Liver (tissue), 9 donors: ENCODE data around the gene PTN. TPM values are rescaled to one million over a fixed set of nuclear protein-coding genes. Genes with fewer than 3 reads are reported as not detected.

ENCODE experiments used
- DNase-seq: peaks from one replicate; pipeline ENCODE4 v3.0.0-alpha.2; 2017; ENCODE audit warnings: low spot score
- H3K27ac ChIP-seq, 2 donors: one replicate each; pipeline ENCODE4 v1.7.0; 2013; ENCODE audit warnings: inconsistent platforms in 2 of 2, low read length in 2 of 2, control low read depth in 1 of 2, low read depth in 1 of 2, mild to moderate bottlenecking in 1 of 2
- H3K27me3 ChIP-seq, 4 donors: one replicate each; pipeline versions ENCODE4 v1.6.1 to v1.7.0; 2013; ENCODE audit warnings: low read length in 3 of 4, inconsistent platforms in 1 of 4, mild to moderate bottlenecking in 1 of 4, moderate library complexity in 1 of 4; ENCODE audit not compliant: control insufficient read depth in 4 of 4, insufficient read depth in 4 of 4
- H3K36me3 ChIP-seq, 4 donors: one replicate each; pipeline versions ENCODE4 v1.6.1 to v1.7.0; 2013; ENCODE audit warnings: low read length in 3 of 4, mild to moderate bottlenecking in 3 of 4, low read depth in 1 of 4, moderate library complexity in 1 of 4; ENCODE audit not compliant: control insufficient read depth in 4 of 4, insufficient read depth in 3 of 4
- H3K4me1 ChIP-seq, 4 donors: one replicate each; pipeline versions ENCODE4 v1.6.1 to v1.7.0; 2013; ENCODE audit warnings: low read length in 3 of 4, mild to moderate bottlenecking in 3 of 4, moderate library complexity in 1 of 4; ENCODE audit not compliant: control insufficient read depth in 4 of 4, insufficient read depth in 4 of 4
- H3K4me3 ChIP-seq, 3 donors: one replicate each; pipeline versions ENCODE4 v1.6.1 to v1.7.0; 2013; ENCODE audit warnings: low read length in 3 of 3, control low read depth in 1 of 3, low read depth in 1 of 3, mild to moderate bottlenecking in 1 of 3
- H3K9ac ChIP-seq, 2 donors: one replicate each; pipeline ENCODE4 v1.7.0; 2013; ENCODE audit warnings: low read length in 2 of 2, mild to moderate bottlenecking in 2 of 2, moderate library complexity in 2 of 2, control low read depth in 1 of 2, low read depth in 1 of 2
- H3K9me3 ChIP-seq, 4 donors: one replicate each; pipeline versions ENCODE4 v1.6.1 to v1.7.0; 2013; ENCODE audit warnings: low read length in 3 of 4; ENCODE audit not compliant: control insufficient read depth in 4 of 4
- EGR1 ChIP-seq, 2 donors: IDR thresholded peaks; 2 replicates each; pipeline ENCODE4 v1.6.1; 2016 to 2018; ENCODE audit warnings: antibody characterized with exemption in 2 of 2, low read depth in 2 of 2
- FOXA1 ChIP-seq: IDR thresholded peaks from 2 replicates; pipeline ENCODE4 v1.6.1; 2016; ENCODE audit warnings: antibody characterized with exemption
- FOXA2 ChIP-seq: IDR thresholded peaks from 2 replicates; pipeline ENCODE4 v1.6.1; 2016; ENCODE audit warnings: antibody characterized with exemption
- GABPA ChIP-seq, 2 donors: IDR thresholded peaks in 1 of 2; conservative IDR thresholded peaks in 1 of 2; 2 replicates each; pipeline ENCODE4 v1.6.1; 2016; ENCODE audit warnings: antibody characterized with exemption in 2 of 2, mild to moderate bottlenecking in 1 of 2, moderate library complexity in 1 of 2
- HNF4A ChIP-seq, 2 donors: conservative IDR thresholded peaks; 2 replicates each; pipeline ENCODE4 v1.6.1; 2016; ENCODE audit warnings: antibody characterized with exemption in 2 of 2, mild to moderate bottlenecking in 2 of 2
- JUND ChIP-seq, 2 donors: IDR thresholded peaks; 2 replicates each; pipeline ENCODE4 v1.6.1; 2016; ENCODE audit warnings: antibody characterized with exemption in 2 of 2
- NR2F2 ChIP-seq: IDR thresholded peaks from 2 replicates; pipeline ENCODE4 v1.6.1; 2016; ENCODE audit warnings: antibody characterized with exemption
- RAD21 ChIP-seq, 2 donors: IDR thresholded peaks; 2 replicates each; pipeline ENCODE4 v1.6.1; 2016; ENCODE audit warnings: antibody characterized with exemption in 2 of 2, mild to moderate bottlenecking in 2 of 2
- RXRA ChIP-seq, 2 donors: IDR thresholded peaks; 2 replicates each; pipeline ENCODE4 v1.6.1; 2017 to 2018; ENCODE audit warnings: antibody characterized with exemption in 2 of 2, mild to moderate bottlenecking in 1 of 2
- SP1 ChIP-seq: IDR thresholded peaks from 2 replicates; pipeline ENCODE4 v1.6.1; 2018; ENCODE audit warnings: antibody characterized with exemption, mild to moderate bottlenecking
- TAF1 ChIP-seq: conservative IDR thresholded peaks from 2 replicates; pipeline ENCODE4 v1.6.1; 2016; ENCODE audit warnings: antibody characterized with exemption, mild to moderate bottlenecking
- YY1 ChIP-seq: IDR thresholded peaks from 2 replicates; pipeline ENCODE4 v1.6.1; 2016; ENCODE audit warnings: antibody characterized with exemption, mild to moderate bottlenecking
- WGBS: extraction: QIAGEN DNeasy Blood & Tissue Kit; methylation state at CpG from one replicate; pipeline ENCODE4 v1.1.7; 2013; 5-methylcytosine and 5-hydroxymethylcytosine counted together
- polyA plus RNA-seq, 2 donors: library from polyadenylated mRNA; stranded (reverse) in 1 of 2; unstranded in 1 of 2; fragments of 200-250 nt in 1 of 2; fragments of >200 nt in 1 of 2; fragmentation: Nextera tagmentation in 1 of 2; extraction: Ambion mirVana in 1 of 2; gene quantifications; one replicate each; pipeline versions ENCODE4 v1.2.1 to v1.2.3, GENCODE V29; 2013 to 2015
- total RNA-seq, 2 donors: library from RNA; depleted of rRNA; stranded (reverse); fragments of >200 nt; gene quantifications; one replicate each; pipeline ENCODE4 v1.2.3, GENCODE V29; 2014
- TF ChIP-seq, protein P1 (sequence below): IDR thresholded peaks from 2 replicates; pipeline ENCODE4 v1.6.1; 2016; ENCODE audit warnings: antibody characterized with exemption
- TF ChIP-seq, protein P2 (sequence below): fragments of 150-350 bp; IDR thresholded peaks from 2 replicates; pipeline ENCODE4 v1.5.1; 2017; ENCODE audit warnings: improper control_type of control experiment, low read depth, low read length; ENCODE audit not compliant: missing input control
- TF ChIP-seq, protein P3 (sequence below): IDR thresholded peaks from 2 replicates; pipeline ENCODE4 v1.6.1; 2016; ENCODE audit warnings: antibody characterized with exemption, mild to moderate bottlenecking
- TF ChIP-seq, protein P4 (sequence below): IDR thresholded peaks from 2 replicates; pipeline ENCODE4 v1.6.1; 2016; ENCODE audit warnings: antibody characterized with exemption
- donor health status: healthy.
- donor health status: healthy.
- donor health status: healthy.
- donor health status: healthy.
- donor health status: healthy.

The PTN gene
- total and polyA plus RNA-seq, 4 donors: 0.50 to 4.8 (median 1.6) TPM

DNA sequence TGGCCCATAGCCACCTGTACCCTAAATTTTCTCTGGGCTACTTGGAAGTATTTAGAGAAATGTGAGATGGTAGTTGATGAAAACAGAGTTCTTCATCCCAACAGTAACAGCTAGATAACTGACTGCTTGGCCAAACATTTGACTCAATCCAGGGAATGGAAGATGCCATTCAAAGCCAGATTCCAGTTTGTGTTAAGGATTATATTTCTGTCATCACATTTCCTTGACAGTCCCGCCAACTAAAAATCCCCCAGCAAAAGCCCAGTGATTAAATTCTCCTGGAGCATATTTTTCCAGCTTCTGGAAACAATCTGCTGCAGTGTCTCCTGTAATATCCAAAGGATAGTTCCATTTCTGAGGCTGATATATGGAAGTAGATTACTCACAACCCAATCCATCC, 45.4 kb upstream of the PTN start:
- TF ChIP-seq, protein P1, sequence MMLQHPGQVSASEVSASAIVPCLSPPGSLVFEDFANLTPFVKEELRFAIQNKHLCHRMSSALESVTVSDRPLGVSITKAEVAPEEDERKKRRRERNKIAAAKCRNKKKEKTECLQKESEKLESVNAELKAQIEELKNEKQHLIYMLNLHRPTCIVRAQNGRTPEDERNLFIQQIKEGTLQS: no peak
- TF ChIP-seq FOXA1 (no peak), JUND (IDR thresholded peaks at IDR 0.05) (no peak)
- H3K9ac ChIP-seq: no peak overlapping the region
- H3K27me3 ChIP-seq: no peaks in the 10 kb centered on the region
- 77% methylated on average over 1 of the region's 1 CpG for WGBS
- no peak overlapping the region for H3K4me3 ChIP-seq
- H3K36me3 ChIP-seq: no peaks in the 10 kb centered on the region
- no peaks in the 10 kb centered on the region for H3K9me3 ChIP-seq
- no peaks in the 10 kb centered on the region for H3K4me1 ChIP-seq
- DNase-seq: no peak
- no peak overlapping the region for H3K27ac ChIP-seq

DNA sequence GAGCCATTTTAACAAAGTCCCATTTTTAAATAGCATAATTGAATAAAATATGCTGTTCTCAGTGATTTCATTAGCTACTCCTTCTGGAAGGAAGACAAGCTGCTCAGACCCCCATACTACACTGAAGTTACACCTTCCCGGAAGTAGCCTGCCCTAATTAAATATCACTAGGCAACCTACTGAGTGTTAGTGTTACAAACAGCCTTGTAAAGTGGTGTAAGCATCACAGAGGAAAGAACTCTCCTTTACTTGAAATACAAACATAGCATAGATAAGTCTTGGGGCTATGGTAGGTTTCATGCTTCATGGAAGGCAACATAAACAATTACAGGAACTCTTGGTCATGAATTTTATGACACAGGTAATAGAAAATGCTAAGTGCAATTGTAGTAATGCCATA, 43.4 kb upstream of the PTN start:
- H3K9ac ChIP-seq: no peak overlapping the region
- no peak for DNase-seq
- no peaks in the 10 kb centered on the region for H3K9me3 ChIP-seq
- H3K4me3 ChIP-seq: no peak overlapping the region
- H3K27me3 ChIP-seq: no peaks in the 10 kb centered on the region
- WGBS: 16% methylated on average over 1 of the region's 1 CpG
- no peaks in the 10 kb centered on the region for H3K4me1 ChIP-seq
- H3K36me3 ChIP-seq: no peaks in the 10 kb centered on the region
- no peak for TF ChIP-seq SP1
- TF ChIP-seq NR2F2: no peak
- TF ChIP-seq HNF4A (conservative IDR thresholded peaks at IDR 0.05): no peak
- no peak overlapping the region for H3K27ac ChIP-seq

DNA sequence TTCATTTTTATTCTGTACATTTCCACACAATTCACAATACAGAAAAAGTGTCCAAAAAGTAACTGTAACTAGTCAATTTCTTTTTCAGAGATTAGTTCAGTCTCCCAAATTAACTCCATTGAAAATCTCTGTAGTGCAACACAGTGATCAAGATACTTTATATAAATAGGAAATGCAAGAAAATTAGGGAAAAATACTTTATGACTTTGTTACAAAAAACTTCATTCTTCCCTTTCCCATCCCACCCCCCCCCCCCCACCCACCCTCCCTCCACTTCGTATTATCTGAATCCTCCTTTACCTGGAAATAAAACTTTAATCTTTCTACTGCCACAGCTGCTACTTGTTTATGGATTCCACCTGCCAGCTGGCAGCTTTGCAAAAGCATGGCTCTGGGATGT, 37.5 kb upstream of the PTN start:
- TF ChIP-seq FOXA2: no peak
- TF ChIP-seq NR2F2: no peak
- no peak for TF ChIP-seq FOXA1
- TF ChIP-seq GABPA (IDR thresholded peaks at IDR 0.05 in 1 of 2, conservative IDR thresholded peaks at IDR 0.05 in 1 of 2): no peak
- TF ChIP-seq RAD21 (IDR thresholded peaks at IDR 0.05): no peak
- TF ChIP-seq EGR1 (IDR thresholded peaks at IDR 0.05; ENCODE audit: low read depth in 2 of 2): no peak
- TF ChIP-seq, protein P2, sequence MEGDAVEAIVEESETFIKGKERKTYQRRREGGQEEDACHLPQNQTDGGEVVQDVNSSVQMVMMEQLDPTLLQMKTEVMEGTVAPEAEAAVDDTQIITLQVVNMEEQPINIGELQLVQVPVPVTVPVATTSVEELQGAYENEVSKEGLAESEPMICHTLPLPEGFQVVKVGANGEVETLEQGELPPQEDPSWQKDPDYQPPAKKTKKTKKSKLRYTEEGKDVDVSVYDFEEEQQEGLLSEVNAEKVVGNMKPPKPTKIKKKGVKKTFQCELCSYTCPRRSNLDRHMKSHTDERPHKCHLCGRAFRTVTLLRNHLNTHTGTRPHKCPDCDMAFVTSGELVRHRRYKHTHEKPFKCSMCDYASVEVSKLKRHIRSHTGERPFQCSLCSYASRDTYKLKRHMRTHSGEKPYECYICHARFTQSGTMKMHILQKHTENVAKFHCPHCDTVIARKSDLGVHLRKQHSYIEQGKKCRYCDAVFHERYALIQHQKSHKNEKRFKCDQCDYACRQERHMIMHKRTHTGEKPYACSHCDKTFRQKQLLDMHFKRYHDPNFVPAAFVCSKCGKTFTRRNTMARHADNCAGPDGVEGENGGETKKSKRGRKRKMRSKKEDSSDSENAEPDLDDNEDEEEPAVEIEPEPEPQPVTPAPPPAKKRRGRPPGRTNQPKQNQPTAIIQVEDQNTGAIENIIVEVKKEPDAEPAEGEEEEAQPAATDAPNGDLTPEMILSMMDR: no peak
- TF ChIP-seq, protein P1: no peak
- TF ChIP-seq, protein P3, sequence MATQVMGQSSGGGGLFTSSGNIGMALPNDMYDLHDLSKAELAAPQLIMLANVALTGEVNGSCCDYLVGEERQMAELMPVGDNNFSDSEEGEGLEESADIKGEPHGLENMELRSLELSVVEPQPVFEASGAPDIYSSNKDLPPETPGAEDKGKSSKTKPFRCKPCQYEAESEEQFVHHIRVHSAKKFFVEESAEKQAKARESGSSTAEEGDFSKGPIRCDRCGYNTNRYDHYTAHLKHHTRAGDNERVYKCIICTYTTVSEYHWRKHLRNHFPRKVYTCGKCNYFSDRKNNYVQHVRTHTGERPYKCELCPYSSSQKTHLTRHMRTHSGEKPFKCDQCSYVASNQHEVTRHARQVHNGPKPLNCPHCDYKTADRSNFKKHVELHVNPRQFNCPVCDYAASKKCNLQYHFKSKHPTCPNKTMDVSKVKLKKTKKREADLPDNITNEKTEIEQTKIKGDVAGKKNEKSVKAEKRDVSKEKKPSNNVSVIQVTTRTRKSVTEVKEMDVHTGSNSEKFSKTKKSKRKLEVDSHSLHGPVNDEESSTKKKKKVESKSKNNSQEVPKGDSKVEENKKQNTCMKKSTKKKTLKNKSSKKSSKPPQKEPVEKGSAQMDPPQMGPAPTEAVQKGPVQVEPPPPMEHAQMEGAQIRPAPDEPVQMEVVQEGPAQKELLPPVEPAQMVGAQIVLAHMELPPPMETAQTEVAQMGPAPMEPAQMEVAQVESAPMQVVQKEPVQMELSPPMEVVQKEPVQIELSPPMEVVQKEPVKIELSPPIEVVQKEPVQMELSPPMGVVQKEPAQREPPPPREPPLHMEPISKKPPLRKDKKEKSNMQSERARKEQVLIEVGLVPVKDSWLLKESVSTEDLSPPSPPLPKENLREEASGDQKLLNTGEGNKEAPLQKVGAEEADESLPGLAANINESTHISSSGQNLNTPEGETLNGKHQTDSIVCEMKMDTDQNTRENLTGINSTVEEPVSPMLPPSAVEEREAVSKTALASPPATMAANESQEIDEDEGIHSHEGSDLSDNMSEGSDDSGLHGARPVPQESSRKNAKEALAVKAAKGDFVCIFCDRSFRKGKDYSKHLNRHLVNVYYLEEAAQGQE: no peak
- no peak for TF ChIP-seq TAF1
- TF ChIP-seq YY1: no peak
- TF ChIP-seq, protein P4, sequence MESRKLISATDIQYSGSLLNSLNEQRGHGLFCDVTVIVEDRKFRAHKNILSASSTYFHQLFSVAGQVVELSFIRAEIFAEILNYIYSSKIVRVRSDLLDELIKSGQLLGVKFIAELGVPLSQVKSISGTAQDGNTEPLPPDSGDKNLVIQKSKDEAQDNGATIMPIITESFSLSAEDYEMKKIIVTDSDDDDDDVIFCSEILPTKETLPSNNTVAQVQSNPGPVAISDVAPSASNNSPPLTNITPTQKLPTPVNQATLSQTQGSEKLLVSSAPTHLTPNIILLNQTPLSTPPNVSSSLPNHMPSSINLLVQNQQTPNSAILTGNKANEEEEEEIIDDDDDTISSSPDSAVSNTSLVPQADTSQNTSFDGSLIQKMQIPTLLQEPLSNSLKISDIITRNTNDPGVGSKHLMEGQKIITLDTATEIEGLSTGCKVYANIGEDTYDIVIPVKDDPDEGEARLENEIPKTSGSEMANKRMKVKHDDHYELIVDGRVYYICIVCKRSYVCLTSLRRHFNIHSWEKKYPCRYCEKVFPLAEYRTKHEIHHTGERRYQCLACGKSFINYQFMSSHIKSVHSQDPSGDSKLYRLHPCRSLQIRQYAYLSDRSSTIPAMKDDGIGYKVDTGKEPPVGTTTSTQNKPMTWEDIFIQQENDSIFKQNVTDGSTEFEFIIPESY: no peak
- no peak for TF ChIP-seq SP1
- TF ChIP-seq RXRA (IDR thresholded peaks at IDR 0.05): no peak
- TF ChIP-seq HNF4A (conservative IDR thresholded peaks at IDR 0.05): no peak
- no peaks in the 10 kb centered on the region for H3K36me3 ChIP-seq
- H3K9ac ChIP-seq: no peak overlapping the region
- 56% methylated on average over 1 of the region's 1 CpG for WGBS
- no peak for DNase-seq
- H3K27me3 ChIP-seq: peaks cover 0 to 2% (median 0%) of the 10 kb centered on the region in 4 donors
- H3K4me3 ChIP-seq: no peak overlapping the region
- H3K27ac ChIP-seq: no peak overlapping the region
- no peaks in the 10 kb centered on the region for H3K4me1 ChIP-seq
- peaks cover 0 to 5% (median under 1%) of the 10 kb centered on the region in 4 donors for H3K9me3 ChIP-seq
